H9 (cell line): ENCODE results near the gene SRRD. TPM values are rescaled to one million over a fixed set of nuclear protein-coding genes. Genes with fewer than 3 reads are reported as not detected.

Experiments
- DNase-seq: peaks from one replicate; pipeline ENCODE4 v3.0.0-alpha.2; 2017
- H2AFZ ChIP-seq: one replicate; pipeline ENCODE4 v1.6.1; 2013; ENCODE audit warnings: mild to moderate bottlenecking, low read length, control low read depth, moderate library complexity
- H2AK5ac ChIP-seq: 2 replicates; pipeline ENCODE4 v1.6.1; 2013; ENCODE audit warnings: low read length, control low read depth, mixed read lengths; ENCODE audit not compliant: insufficient read length
- H2BK120ac ChIP-seq: one replicate; pipeline ENCODE4 v1.6.1; 2013; ENCODE audit warnings: low read depth, mild to moderate bottlenecking, low read length, control low read depth, inconsistent platforms; ENCODE audit not compliant: poor library complexity, severe bottlenecking
- H2BK12ac ChIP-seq: 2 replicates; pipeline ENCODE4 v1.6.1; 2013; ENCODE audit warnings: low read length, control low read depth, mixed read lengths, low read depth; ENCODE audit not compliant: insufficient read length
- H2BK15ac ChIP-seq: 2 replicates; pipeline ENCODE4 v1.6.1; 2013; ENCODE audit warnings: low read depth, low read length, control low read depth
- H2BK20ac ChIP-seq: one replicate; pipeline ENCODE4 v1.6.1; 2013; ENCODE audit warnings: low read depth, mild to moderate bottlenecking, low read length, control low read depth, inconsistent platforms; ENCODE audit not compliant: poor library complexity, severe bottlenecking
- H2BK5ac ChIP-seq: 2 replicates; pipeline ENCODE4 v1.6.1; 2013; ENCODE audit warnings: low read length, control low read depth, mixed read lengths; ENCODE audit not compliant: insufficient read length
- H3K14ac ChIP-seq: 2 replicates; pipeline ENCODE4 v1.6.1; 2013; ENCODE audit warnings: low read length, control low read depth; ENCODE audit not compliant: insufficient read depth
- H3K18ac ChIP-seq: 2 replicates; pipeline ENCODE4 v1.6.1; 2013; ENCODE audit warnings: low read depth, mild to moderate bottlenecking, mixed read lengths, low read length, control low read depth; ENCODE audit not compliant: insufficient read length
- H3K23ac ChIP-seq: 2 replicates; pipeline ENCODE4 v1.6.1; 2013; ENCODE audit warnings: low read length, control low read depth, mixed read lengths, low read depth; ENCODE audit not compliant: insufficient read length
- H3K23me2 ChIP-seq: 2 replicates; pipeline ENCODE4 v1.6.1; 2013; ENCODE audit warnings: low read depth, mild to moderate bottlenecking, mixed read lengths, low read length, control low read depth; ENCODE audit not compliant: insufficient read length, poor library complexity, severe bottlenecking
- H3K27ac ChIP-seq: 2 replicates; pipeline ENCODE4 v1.5.1; 2013; ENCODE audit warnings: low read length, control low read depth, mixed read lengths, low read depth; ENCODE audit not compliant: insufficient read length
- H3K27me3 ChIP-seq: 2 replicates; pipeline ENCODE4 v1.6.1; 2013; ENCODE audit warnings: low read length, control low read depth, inconsistent platforms; ENCODE audit not compliant: insufficient read depth
- H3K4ac ChIP-seq: 2 replicates; pipeline ENCODE4 v1.6.1; 2013; ENCODE audit warnings: low read depth, mild to moderate bottlenecking, control low read depth, inconsistent platforms, low read length, moderate library complexity
- H3K4me1 ChIP-seq: 2 replicates; pipeline ENCODE4 v1.6.1; 2013; ENCODE audit warnings: low read length, control low read depth, inconsistent platforms; ENCODE audit not compliant: insufficient read depth
- H3K4me2 ChIP-seq: 2 replicates; pipeline ENCODE4 v1.6.1; 2013; ENCODE audit warnings: low read length, control low read depth, mixed read lengths; ENCODE audit not compliant: insufficient read length, insufficient read depth
- H3K56ac ChIP-seq: 2 replicates; pipeline ENCODE4 v1.6.1; 2013; ENCODE audit warnings: low read depth, mild to moderate bottlenecking, mixed read lengths, low read length, control low read depth; ENCODE audit not compliant: insufficient read length
- H3K79me1 ChIP-seq: 2 replicates; pipeline ENCODE4 v1.6.1; 2013; ENCODE audit warnings: low read depth, mild to moderate bottlenecking, moderate library complexity, low read length, control low read depth, inconsistent platforms; ENCODE audit not compliant: insufficient read depth, poor library complexity, severe bottlenecking
- H3K79me2 ChIP-seq: 2 replicates; pipeline ENCODE4 v1.6.1; 2013; ENCODE audit warnings: low read length, control low read depth, inconsistent platforms; ENCODE audit not compliant: insufficient read depth
- H3K9ac ChIP-seq: 2 replicates; pipeline ENCODE4 v1.6.1; 2013; ENCODE audit warnings: low read length, control low read depth, mixed read lengths; ENCODE audit not compliant: insufficient read length; ENCODE audit errors: extremely low read depth
- H3K9me3 ChIP-seq: one replicate; pipeline ENCODE4 v1.6.1; 2013; ENCODE audit warnings: low read depth, low read length, inconsistent platforms; ENCODE audit not compliant: control insufficient read depth
- H3T11ph ChIP-seq: one replicate; pipeline ENCODE4 v1.6.1; 2013; ENCODE audit warnings: mild to moderate bottlenecking, low read length, control low read depth, inconsistent platforms
- H4K20me1 ChIP-seq: one replicate; pipeline ENCODE4 v1.6.1; 2013; ENCODE audit not compliant: control insufficient read depth, insufficient read length, insufficient read depth
- H4K5ac ChIP-seq: 2 replicates; pipeline ENCODE4 v1.6.1; 2013; ENCODE audit warnings: low read depth, mild to moderate bottlenecking, mixed read lengths, low read length, control low read depth; ENCODE audit not compliant: insufficient read length
- H4K8ac ChIP-seq: replicated peaks from 2 replicates; pipeline ENCODE4 v1.6.1; 2013; ENCODE audit warnings: low read length, control low read depth, mixed read lengths, low read depth; ENCODE audit not compliant: insufficient read length
- H4K91ac ChIP-seq: 2 replicates; pipeline ENCODE4 v1.6.1; 2013; ENCODE audit warnings: low read depth, mild to moderate bottlenecking, moderate library complexity, mixed read lengths, low read length, control low read depth; ENCODE audit not compliant: insufficient read length
- H3K27ac Mint-ChIP-seq, 3 experiments: 2 replicates in 2 of 3; 3 replicates in 1 of 3; pipeline ENCODE4 v1.8.0; 2020 to 2021; ENCODE audit warnings: mixed read lengths in 3 of 3, mild to moderate bottlenecking in 1 of 3, moderate library complexity in 1 of 3
- H3K27me3 Mint-ChIP-seq: 2 replicates; pipeline ENCODE4 v1.8.0; 2021; ENCODE audit warnings: low read depth, mild to moderate bottlenecking, moderate library complexity, mixed read lengths
- H3K36me3 Mint-ChIP-seq, 3 experiments: 2 replicates in 2 of 3; 3 replicates in 1 of 3; pipeline ENCODE4 v1.8.0; 2020 to 2021; ENCODE audit warnings: low read depth in 3 of 3, mixed read lengths in 3 of 3; ENCODE audit not compliant: insufficient read depth in 1 of 3
- H3K4me1 Mint-ChIP-seq, 2 experiments: 2 replicates each; pipeline ENCODE4 v1.8.0; 2020; ENCODE audit warnings: mixed read lengths in 2 of 2
- H3K4me3 Mint-ChIP-seq, 2 experiments: 2 replicates in 1 of 2; 3 replicates in 1 of 2; pipeline ENCODE4 v1.8.0; 2020 to 2021; ENCODE audit warnings: mild to moderate bottlenecking in 2 of 2, mixed read lengths in 2 of 2, moderate library complexity in 1 of 2
- H3K9me3 Mint-ChIP-seq, 2 experiments: 2 replicates in 1 of 2; 3 replicates in 1 of 2; pipeline ENCODE4 v1.8.0; 2020; ENCODE audit warnings: mild to moderate bottlenecking in 2 of 2, mixed read lengths in 2 of 2, moderate library complexity in 1 of 2
- CTCF ChIP-seq: fragments of 200-600 bp; sonication (generic); conservative IDR thresholded peaks from 3 replicates; pipeline ENCODE4 v1.8.0; 2021; ENCODE audit warnings: antibody characterized with exemption, mild to moderate bottlenecking
- WGBS: extraction: QIAGEN DNeasy Blood & Tissue Kit; methylation state at CpG from one replicate; pipeline ENCODE4 v1.1.7; 2013; ENCODE audit warnings: missing lambda C conversion rate, low lambda C conversion rate, mixed read lengths; ENCODE audit not compliant: insufficient read length; ENCODE audit errors: extremely low coverage; 5-methylcytosine and 5-hydroxymethylcytosine counted together
- total RNA-seq: library from RNA; stranded (reverse); gene quantifications from 2 replicates; pipeline ENCODE4 v1.2.1, GENCODE V29; 2021

The SRRD gene
- total RNA-seq, 1 experiment from 2014 or later: 36.0 TPM

- H3K4me1 Mint-ChIP-seq: peaks cover 10 to 14% of the 10 kb centered on the region in 2 experiments
- no peak for DNase-seq
- H3K36me3 Mint-ChIP-seq: peaks cover 20 to 55% (median 46%) of the 10 kb centered on the region in 3 experiments; a peak in 6 of 7 replicates
- Histone ChIP-seq H3K4ac (no peak overlapping the region), H3K23ac (no peak overlapping the region), H3K23me2 (no peaks in the 10 kb centered on the region), H3K4me2 (no peak overlapping the region), H2BK20ac (no peak overlapping the region), H3K27me3 (no peaks in the 10 kb centered on the region), H4K91ac (no peak overlapping the region), H3K9me3 (no peaks in the 10 kb centered on the region), H3K14ac (no peak overlapping the region), H2BK15ac (no peak overlapping the region), H3K18ac (no peak overlapping the region), H2AK5ac (no peak overlapping the region), H3T11ph (no peak overlapping the region), H4K20me1 (no peaks in the 10 kb centered on the region), H2BK120ac (no peak overlapping the region), H3K79me2 (peaks cover 3% of the 10 kb centered on the region; the same call in 1 of the 2 replicates), H2BK5ac (no peak overlapping the region), H3K4me1 (no peaks in the 10 kb centered on the region), H3K56ac (no peak overlapping the region), H3K9ac (no peak overlapping the region), H3K27ac (no peak overlapping the region), H3K79me1 (peaks cover 4% of the 10 kb centered on the region), H2AFZ (no peak overlapping the region), H4K5ac (no peak overlapping the region), H2BK12ac (no peak overlapping the region), H4K8ac (no peak overlapping the region)
- no peak for TF ChIP-seq CTCF
- H3K27me3 Mint-ChIP-seq: no peaks in the 10 kb centered on the region
- WGBS: no CpG with 5 or more reads among the region's 3 CpGs
- no peaks in the 10 kb centered on the region; a peak in 1 of 5 replicates for H3K9me3 Mint-ChIP-seq
- H3K4me3 Mint-ChIP-seq: no peak overlapping the region
- H3K27ac Mint-ChIP-seq: no peak overlapping the region
These were observed 4.3 kb downstream of the SRRD start for GRCh38 chr22:26487996-26488395.
